ENCODE measurements around the gene CACNB2.
"Not testable (repeated sequence)": the region's sequence is repeated elsewhere in the genome, so short reads cannot be mapped to it uniquely, and the experiment has no call there.

Gene CACNB2

DNA sequence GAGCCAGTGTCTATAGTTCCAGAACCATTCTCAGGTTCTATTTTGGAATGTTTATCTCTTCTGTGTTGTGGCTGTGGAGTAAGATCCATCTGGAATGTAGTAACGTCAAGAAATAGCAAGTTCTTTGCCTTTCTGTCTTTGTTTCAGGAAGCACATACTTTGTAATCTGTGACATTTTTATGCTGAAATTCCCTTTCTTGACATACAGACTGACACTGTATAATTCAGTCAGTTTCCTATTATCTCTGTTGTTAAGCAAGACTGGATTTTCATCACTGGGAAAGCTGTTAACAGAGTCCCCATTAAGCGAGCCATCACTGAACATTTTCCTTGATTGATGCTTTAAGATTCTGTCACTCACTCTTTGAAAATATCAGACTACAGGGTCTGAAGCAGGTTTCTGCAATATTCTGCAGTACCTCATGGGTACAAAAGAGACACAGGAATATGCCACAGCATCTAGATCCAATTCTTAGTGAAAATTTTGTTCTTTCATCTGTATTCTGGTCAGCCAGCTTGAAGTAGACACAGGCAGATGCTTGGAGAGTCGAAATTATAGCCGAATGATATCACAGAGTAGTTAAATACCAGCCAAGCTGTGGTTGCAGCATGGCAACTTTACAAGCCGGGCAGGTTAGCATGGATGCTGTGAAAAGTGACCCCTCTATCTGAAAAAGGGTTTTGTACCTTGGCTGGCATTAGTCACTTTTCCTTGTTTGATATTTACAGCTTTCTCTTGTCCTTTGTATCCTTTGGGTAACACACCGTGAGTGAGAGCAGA lies 62.6 kb downstream of the CACNB2 start:
- no peak for DNase-seq

DNA sequence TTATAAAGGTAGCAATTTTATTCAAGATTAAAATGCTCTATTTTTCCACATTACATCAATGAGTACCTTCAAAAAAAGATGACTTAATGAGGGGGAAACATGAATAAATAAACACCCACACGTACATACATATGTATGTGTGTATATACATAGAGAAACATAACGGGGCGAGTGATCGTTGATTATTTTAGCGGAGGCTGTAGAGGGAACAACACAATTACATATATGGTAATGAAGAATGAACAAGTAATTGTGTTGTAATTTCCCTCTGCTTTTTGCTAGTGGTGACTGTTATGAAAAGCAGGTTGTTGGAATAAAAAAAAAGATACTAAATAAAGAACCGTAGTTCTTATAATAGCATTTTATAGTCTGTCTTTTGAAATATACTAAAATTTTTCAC lies 63.2 kb downstream of the CACNB2 start:
- no peak for DNase-seq

DNA sequence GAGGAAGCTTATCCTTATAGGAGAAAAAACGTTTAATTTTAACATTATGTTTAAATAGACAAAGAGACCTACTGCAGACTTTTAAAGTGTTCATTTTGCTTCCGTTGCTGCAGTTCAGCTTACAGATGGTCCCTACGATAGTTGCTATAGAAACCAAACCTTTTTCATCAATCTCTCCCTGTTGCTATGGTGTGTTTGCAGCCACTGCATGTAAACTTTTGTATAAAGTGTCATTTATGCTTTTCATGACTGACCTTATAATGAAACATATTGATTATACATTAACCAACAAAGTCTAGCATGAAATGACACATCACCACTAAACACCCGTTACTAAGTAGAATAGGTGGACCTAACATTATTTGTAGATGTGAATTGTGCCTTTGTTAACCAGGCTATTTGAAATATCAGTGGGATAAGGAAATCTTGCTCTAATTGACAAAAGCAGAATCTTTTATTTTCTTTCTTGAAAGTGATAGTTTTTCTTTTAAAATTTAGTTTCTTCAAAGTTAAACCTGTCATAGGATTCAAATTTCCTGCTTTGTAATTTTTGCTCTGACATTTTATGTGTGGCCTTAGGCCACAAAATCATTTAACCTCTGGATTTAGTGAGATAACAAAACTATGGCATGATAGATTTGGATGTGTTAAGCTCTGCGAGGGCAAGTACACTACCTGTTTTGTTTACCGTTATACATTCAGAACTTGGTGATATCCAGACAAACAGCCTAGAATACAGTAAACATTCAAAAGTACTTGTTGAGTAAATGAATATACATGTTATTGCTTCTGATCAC lies 64.0 kb downstream of the CACNB2 start:
- DNase-seq: no peak

DNA sequence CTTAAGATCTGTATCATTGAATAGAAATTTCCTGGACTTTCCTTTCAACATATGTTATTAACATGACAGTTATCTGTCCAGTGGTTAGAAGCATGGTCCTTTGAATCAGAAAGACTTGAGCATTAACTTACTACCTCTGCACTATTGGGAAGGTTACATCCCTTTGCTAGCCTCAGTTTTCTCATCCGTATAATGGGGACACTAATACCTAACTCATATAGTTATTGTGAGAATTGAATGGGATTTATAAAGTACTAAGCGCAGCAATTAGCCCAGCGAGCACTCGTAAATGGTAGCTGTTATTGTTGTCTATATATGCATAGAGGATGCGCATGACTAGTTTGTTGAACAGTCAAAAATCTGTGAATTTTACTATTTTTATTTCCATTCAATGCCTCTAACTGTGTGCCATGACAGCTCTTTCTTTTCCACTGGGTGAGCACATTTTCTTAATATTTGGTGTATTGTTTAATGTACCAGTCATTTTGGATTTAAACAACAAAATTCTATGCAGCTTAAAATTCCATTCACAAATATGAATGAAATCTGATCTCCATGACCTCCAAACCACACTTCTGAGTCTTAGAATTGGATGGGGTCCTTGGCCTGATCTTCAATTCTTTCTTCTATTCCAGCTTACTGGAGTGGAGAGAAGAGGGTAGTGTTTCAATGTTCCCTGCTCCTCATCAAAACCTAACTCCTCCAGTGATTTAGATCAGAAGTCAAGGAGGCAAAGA lies 65.0 kb downstream of the CACNB2 start:
- no peak for DNase-seq

DNA sequence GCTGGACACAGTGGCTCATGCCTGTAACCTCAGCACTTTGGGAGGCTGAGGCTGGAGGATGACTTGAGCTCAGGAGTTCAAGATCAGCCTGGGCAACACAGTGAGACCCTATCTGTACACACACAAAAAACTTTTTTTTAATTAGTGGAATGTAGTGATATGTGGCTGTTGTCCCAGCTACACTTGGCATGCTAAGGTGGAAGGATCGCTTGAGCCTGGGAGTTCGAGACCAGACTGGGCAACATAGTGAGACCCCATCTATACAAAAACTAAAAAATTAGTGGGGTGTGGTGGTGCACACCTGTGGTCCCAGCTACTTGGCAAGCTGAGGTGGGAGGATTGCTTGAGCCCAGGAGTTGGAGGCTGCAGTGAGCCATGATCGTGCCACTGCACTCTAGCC lies 68.0 kb downstream of the CACNB2 start:
- not testable (repeated sequence) for DNase-seq

DNA sequence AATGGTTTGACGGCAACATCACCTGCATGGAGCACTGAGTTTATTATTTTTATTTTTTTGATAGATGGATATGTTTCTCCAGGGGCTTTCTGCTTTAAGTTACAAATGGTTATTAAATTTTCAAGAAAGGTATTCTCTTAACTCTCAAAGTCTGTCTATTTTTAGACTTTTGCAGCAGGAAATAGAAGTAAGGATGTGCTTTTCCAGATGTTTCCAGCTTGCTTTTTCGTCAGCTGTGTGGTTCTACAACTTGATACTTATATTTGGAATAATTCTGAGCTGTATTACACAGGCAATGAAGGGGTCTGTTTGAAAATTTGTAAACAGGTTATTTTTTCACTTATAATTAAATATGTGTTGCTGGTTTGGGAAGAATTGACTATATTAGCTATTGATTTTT lies 69.0 kb downstream of the CACNB2 start:
- no peak for DNase-seq

DNA sequence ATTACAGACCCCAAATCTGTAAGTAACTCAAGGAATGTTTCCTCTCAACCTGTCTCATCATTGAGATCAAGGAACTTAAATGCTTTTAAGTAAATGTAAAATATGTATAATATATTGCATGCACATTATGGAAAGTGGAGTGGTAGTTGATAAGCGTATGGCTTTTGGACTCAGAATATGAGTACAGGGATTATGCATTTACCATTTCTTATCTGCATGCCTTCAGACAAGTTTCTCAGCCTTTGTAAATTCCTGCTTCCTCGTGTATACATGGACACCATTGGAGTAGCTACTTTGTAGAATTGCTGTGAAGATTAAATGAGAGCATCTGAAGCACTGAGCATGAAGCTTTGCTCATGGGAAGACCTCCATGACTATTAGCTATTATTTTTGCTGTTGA lies 70.5 kb downstream of the CACNB2 start:
- no peak for DNase-seq

DNA sequence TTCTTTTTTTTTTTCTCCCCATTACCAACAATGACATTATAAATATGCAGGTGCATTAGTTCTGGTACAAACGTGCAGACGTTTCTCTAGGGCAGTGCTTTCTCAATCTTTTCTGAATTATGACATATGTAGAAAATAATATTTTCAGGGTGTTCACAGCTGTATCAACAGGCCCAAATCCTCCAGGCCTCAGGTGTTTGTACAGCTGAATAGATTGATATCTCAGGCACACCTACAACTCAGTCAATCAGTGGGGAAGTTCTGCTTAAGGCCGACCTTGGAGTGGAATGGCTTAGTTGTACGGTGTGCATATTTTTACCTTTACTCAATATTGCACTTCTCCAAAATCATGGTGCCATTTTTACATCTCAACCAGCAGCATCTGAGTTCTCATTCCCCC lies 71.6 kb downstream of the CACNB2 start:
- no peak for DNase-seq

DNA sequence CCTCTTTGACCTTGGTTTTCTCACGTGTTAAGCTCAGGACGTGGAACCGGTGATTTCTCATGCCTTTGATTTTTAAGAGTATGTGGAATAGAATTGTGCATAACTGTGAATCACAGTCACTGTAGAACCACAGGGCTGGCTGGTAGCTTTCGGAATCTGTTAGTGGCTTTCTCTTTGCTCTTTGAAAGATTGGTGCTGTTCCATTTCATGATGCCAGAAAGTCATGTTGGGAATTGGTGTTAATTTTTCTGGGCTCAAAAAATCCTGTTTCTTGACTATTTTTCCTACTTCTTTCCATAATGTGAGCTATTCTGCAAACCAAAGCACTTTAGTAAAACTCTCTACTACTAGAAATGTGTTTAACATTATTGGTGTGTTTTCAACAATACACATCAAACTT lies 73.0 kb downstream of the CACNB2 start:
- DNase-seq: no peak

DNA sequence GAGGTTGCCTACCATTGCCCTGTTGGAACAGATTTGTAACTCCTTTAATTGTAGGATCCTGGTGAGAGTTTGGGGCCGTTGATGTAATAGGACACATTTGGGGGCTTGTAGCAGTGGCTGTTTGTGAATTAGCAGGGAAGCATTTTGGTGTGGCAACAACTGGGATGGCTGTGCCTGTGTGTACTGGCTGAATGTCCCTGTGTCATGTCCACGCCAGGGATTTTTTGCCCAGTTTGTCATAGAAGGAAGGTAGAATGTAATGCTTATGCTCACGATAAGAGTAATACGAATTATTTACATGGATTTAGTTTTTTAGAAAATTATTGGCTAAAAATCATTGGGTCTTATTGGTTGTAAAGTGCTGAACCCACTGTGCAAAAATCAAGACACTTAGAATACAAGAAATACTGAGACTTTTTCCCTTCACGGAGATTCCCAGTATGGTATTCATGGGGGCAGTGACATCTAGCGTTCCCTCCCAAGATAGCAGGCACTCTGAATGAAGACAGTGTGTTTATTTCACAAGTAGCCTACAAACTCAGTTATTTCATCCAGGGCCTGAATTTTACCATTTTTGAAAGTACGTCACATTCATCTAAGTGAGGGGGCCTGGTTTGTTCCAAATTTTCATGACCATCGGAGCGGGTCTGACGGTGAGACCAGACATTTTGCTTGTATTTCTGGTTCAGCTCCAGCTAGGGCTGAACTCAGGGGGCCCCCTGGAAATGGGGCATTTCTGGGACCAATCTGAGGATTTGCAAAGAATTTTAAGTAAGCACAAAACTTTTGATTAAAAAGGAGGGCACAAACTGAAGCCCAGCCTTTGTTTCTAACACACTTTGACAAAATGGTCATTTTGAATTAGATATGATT lies 74.7 kb downstream of the CACNB2 start:
- DNase-seq: peak; percentile 58

DNA sequence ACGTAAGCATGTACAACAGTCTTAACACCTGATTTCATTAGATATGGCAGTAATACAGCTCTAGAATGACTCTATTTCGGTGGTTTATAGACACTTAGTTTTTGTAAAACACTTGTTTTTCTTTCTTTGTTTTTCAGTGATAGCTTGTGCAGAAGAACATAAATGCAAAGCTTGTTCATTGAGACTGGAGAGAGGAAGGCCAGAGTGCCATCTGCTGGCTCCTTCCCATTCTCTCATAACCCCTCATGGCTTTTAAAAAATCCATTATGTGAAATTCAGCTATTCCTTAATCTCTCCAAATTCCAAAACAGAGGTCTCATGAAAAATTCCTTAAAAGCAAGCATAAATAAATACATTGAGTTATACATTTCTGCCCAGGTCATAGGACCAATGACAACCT lies 76.3 kb downstream of the CACNB2 start:
- no peak for DNase-seq

DNA sequence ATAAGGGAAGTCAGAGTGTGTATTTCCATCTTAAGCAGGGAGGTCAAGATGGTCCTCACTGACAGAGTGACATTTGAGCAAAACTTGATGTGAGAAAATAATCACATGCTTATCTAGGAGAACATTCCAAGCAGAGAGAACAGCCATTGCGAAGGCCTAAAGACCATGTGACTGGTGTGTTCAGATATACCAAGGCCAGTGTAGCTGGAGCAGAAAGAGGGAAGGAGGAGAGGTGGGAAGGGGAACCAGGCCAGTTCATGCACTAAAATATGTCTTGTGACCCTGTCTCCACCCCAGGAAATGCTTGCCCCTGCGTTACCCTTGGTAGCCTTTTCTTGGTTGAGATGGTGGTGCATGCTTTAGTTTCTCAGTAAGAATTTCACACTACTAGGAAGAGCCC lies 77.4 kb downstream of the CACNB2 start:
- no peak for DNase-seq

DNA sequence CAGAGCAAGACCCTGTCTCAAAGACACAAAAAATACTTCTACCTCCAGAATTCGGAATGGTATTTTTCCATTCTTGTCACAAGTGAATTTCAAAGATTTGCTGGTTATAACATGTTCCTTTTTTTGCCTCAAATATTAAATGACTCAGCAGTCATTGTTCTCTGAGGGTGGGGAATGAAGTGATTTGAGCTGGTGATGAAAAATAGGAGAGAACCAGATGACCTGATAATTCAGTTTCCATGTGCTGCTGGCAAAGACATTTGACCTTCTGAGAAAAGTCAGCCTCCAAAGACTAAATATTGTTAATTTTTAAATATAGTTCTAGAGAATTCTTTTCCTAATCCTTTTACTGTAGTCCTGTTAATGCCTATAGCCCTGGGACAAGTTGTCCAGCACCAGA lies 78.9 kb downstream of the CACNB2 start:
- DNase-seq: no peak

DNA sequence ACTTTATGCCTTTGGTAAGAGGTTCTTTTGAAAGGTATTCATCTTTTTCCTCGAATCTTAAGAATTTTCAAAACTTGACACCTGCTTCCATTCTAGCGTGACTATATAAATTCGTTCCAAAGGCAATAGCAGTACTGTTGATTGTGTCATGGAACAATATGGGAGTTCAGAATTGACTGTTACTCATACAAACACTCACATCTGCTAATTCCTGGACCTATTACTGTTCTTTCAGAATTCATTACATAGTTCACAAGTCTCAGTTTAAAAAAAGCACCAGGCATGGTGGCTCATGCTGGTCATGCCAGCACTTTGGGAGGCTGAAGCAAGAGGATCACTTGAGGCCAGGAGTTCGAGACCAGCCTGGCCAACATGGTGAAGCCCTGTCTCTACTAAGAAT lies 80.9 kb downstream of the CACNB2 start:
- no peak for DNase-seq

DNA sequence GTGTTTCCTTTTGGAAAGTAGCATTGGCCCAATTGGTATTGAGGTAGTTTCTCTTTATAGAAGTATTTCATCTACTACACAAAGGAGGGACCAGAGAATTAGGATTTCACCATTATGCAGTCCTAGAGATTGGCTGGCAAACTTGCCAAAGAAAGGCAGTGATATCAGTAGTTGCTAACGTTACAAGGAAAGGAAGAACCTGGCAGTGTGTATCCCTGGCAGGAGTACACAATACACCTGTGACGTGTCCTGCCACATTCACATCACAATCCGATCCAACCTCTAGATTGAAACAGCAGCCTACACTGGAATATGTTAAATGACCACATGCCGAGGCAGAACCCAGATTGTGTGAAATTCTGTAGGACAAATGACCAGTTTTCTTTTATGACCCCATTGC lies 81.7 kb downstream of the CACNB2 start:
- no peak for DNase-seq

DNA sequence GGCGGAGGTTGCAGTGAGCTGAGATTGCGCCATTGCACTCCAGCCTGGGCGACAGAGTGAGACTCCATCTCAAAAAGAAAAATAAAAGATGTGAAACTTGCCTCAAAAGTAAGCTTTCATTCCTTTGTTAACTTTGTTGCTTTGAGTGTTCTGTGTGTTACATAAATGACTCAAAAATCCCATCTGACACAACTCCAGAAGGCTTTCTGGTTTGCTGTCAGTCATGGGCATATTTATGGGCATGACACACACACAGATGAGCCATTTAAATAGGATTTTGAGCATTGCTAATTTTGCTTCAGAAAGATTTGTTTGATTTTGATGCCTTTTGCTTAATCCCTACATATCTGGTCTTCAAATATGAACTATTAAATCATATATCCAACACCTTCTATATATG lies 82.6 kb downstream of the CACNB2 start:
- DNase-seq: no peak

DNA sequence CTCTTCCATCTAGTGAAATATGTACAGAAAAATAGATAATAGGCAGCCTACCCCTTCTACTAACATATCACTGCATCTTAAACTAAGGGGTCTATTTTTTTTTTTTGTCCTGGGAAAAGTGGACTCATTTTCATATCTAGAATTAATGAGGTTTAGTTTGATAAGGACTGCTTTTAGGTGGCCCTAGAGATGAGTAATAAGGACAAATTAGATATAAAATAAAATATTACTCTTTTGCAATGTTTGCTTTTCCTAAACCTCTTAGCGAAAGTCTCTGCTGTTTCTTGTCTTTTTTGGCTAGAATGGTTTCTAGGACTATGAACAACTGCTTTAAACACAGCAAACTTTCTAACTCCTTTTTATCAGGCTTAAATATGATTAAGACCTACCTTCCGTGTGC lies 83.7 kb downstream of the CACNB2 start:
- no peak for DNase-seq

DNA sequence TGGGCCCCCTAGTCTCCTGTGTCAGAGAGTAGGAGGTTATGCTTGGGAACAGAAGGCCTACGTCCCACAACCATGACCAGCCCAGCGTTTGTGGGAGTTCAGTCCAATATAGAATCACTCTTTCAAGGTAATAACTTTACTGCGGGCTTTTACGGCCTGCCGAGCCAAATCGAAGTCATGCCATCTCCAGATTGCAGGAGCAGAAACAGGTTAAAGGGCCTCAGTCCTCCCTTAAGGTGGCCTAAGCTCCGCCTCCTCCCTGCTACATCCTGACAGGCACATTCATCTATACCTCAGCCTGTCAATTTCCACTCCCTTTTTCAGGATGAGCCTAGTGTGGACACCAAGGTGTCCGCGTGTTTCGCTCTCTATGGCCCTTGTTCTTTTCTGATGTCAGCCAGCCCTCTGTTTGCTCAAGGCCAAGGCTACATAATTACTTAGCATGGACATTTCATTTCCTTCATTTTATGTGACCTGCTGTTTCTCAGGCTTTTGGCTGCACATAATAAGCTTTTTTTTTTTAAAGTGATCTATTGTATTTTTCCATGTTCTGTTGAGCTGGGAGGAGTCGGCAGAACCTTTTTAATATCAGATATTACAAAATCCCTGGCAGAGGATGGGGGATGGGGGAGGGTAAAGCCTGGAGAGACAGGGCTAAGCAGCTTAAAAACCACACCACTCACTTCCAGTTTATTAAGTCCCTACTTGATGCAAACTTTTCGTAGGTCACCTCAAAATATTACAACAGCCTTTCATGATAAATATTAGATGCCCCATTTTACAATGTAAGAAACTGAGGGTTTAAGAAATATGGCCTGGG lies 84.6 kb downstream of the CACNB2 start:
- DNase-seq: no peak

DNA sequence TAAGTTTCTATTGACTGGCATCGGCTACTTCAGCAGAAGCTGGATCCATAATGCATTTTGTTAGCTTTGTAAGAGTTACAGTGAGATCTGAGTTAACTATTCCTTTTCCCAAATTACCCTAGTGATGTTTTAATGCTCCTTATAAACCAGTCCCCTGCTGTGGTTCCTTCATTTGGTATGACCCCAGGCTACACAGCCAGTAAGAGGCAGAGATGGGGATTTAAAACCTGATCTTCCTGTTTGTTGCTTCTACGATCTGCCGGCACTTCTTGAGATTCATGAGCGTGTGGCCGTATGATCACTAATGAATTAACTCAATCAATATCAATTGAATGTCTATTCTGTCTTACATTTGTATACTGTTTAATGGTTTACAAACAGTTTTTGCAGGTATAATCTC lies 86.1 kb downstream of the CACNB2 start:
- DNase-seq: no peak

DNA sequence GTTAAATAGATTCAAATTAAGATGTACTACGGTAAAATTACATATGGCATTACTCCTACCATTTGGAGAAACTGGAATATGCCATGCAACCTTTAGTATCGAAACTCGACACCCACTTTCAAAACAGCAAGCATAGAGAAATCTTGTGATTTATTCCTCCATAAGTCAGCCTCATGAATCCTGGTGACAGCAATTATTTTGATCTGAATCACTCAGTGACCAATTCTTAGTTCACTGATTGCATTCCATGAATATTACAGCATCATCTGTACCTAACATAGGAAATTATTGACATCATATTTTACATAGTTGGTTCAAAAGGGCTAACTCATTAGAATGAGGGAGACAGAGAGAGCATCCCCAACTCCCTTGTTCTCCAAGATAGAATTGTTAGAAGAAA lies 89.6 kb downstream of the CACNB2 start:
- DNase-seq: no peak

DNA sequence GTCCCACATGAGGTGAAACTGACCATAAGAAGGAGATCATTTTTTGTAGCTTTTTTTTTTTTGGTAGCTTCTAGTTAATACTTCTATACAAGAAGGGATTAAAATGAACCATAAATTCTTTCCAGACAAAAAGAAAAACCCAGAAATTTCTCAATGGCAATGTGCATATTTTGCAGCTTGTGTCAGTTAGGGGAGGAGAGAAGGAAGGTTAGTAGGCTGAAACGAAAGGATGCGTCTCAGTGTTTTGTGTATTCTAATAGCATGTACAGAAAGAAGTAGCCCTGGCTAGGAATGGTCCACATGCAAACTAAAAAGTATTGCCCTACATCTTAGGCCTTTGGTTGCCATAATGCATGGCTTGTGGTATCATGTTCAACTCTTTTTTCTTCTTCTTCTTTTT lies 90.6 kb downstream of the CACNB2 start:
- DNase-seq: no peak

DNA sequence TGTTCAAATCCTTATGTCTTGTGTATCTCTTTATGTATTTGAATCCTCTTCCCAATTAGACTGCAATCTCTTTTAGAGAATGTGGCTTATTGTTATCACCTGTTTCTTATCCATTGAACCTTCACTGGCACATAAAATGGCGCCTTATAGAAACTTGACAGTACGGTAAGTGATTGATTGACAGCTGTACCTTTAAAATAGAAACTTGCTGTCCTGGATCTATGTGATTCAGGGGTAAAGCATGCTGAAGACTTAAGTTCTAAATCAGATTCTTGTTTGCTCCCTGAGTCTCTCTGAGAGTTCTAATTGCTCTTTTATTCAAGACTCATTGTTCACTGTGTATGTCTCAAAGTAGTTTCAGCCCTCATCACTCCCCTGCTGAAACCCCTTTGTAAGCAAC lies 91.3 kb downstream of the CACNB2 start:
- DNase-seq: no peak

Measured in retina (tissue), 1 donor.